GM23248 (cell line): ENCODE results near the gene TMEM151B.

Experiments used
- EZH2 ChIP-seq: fragments of 200-600 bp; sonication (generic); IDR thresholded peaks from 2 replicates; pipeline ENCODE4 v1.6.1; 2018; ENCODE audit warnings: antibody characterized with exemption, mild to moderate bottlenecking; ENCODE audit not compliant: insufficient read depth, poor library complexity, severe bottlenecking
- EZH2phosphoT487 ChIP-seq: fragments of 200-600 bp; sonication (generic); IDR thresholded peaks from 2 replicates; pipeline ENCODE4 v1.6.1; 2018; ENCODE audit warnings: antibody characterized with exemption, moderate library complexity, mild to moderate bottlenecking, low read depth; ENCODE audit not compliant: insufficient read depth

DNA sequence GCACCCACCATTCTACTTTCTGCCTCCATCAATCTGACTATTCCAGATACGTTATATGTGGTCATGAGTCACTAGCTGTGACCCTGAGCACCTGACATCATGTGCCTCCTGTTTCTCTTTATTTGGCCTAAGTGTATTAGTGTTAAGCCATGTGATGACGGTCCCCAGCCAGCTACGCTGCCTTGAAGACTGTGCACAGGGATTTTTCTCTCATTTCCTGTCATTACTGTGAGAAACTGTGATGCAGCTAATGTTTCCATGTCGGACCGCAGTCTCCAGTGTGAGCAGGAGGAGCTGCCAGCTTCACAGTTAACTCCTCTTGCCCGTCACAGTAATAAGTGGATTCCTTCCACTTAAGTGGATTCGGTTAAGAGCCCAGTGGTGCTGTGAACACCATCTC lies 62.3 kb downstream of the TMEM151B start:
- no peak for TF ChIP-seq EZH2phosphoT487
- TF ChIP-seq EZH2: no peak
